Coronary artery (tissue), 2 donors: ENCODE results near the gene TSPYL1.

Experiments used
- DNase-seq: peaks from one replicate; pipeline ENCODE4 v3.0.0-alpha.2; 2017; ENCODE audit warnings: low spot score
- H3K27ac ChIP-seq, 2 donors: fragments of 200-600 bp; sonication (generic); one replicate each; pipeline ENCODE4 v1.5.1; 2016 to 2019
- H3K4me3 ChIP-seq: fragments of 200-600 bp; sonication (generic); 2 replicates; pipeline ENCODE4 v1.5.1; 2016; ENCODE audit warnings: mild to moderate bottlenecking, moderate library complexity
- TF ChIP-seq, protein P1 (sequence below): fragments of 200-600 bp; sonication (generic); IDR thresholded peaks from one replicate; pipeline ENCODE4 v1.5.1; 2019; ENCODE audit warnings: antibody characterized with exemption

Gene TSPYL1

DNA sequence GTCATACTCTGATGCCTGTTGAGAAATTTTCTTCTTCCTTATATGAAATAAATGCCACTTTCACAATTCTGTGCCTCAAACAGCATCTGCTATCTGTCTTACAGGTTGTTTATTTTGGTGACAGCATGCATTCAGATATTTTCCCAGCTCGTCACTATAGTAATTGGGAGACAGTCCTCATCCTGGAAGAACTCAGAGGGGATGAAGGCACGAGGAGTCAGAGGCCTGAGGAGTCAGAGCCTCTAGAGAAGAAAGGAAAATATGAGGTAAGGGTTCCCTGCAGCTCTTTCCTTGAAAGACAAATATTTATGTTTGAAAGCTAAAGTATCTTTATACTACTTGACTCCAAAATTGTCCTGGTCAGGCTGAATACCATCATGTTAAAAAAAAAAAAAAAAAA lies 41.6 kb downstream of the TSPYL1 start:
- Histone ChIP-seq H3K27ac (no peak overlapping the region), H3K4me3 (no peak overlapping the region)
- no peak for DNase-seq
- TF ChIP-seq, protein P1, sequence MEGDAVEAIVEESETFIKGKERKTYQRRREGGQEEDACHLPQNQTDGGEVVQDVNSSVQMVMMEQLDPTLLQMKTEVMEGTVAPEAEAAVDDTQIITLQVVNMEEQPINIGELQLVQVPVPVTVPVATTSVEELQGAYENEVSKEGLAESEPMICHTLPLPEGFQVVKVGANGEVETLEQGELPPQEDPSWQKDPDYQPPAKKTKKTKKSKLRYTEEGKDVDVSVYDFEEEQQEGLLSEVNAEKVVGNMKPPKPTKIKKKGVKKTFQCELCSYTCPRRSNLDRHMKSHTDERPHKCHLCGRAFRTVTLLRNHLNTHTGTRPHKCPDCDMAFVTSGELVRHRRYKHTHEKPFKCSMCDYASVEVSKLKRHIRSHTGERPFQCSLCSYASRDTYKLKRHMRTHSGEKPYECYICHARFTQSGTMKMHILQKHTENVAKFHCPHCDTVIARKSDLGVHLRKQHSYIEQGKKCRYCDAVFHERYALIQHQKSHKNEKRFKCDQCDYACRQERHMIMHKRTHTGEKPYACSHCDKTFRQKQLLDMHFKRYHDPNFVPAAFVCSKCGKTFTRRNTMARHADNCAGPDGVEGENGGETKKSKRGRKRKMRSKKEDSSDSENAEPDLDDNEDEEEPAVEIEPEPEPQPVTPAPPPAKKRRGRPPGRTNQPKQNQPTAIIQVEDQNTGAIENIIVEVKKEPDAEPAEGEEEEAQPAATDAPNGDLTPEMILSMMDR = no peak

DNA sequence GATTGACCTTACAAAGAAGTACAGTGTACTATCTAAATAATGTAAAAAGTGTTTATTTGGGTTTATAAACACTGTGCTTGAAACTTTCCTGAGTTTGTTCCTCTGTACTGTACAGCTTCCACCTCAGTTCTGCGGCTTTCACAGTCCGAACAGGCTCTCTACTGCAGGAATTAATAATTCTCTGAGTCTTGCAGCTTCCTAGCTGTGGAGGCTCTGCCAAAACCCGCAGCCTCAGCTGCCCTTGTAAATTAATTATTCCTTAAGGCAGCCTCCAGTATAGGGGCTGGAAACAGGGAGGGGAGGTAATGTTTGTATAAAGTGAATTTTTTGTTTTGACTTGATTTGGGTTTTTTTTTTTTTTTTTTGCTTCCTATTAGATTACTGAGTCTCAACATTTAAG lies 45.0 kb downstream of the TSPYL1 start:
- H3K27ac ChIP-seq = no peak overlapping the region
- H3K4me3 ChIP-seq = no peak overlapping the region
- TF ChIP-seq, protein P1 = no peak
- no peak for DNase-seq

DNA sequence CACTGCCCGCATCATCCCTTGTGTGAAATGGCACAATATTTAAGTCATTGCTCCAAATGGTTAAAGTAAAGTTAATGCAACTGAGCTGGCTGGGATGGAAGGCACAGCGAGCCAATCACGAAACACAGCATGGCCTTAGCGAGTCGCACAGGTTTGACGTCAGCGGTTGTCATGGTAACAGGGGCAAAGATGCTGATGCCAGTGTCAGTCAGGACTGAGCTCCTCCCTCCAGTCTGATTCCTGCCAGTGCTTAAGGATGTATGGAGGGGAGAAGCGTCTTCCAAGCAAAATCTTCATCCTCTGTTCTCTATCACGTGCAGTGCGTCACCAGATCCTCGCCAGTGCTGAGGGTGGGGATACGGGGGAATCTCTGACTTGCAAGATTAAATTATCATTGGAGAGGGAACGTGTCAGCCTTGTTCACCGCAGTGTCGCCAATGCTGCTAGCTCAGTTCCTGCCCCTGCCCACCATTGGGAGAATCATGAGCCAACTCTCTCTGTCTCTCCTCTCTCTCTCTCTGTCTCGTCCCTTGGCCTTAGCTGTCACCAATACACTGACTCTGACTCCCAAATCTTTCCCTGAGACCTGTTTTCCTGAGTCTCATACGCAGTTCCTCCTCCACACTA lies 50.3 kb downstream of the TSPYL1 start:
- H3K4me3 ChIP-seq = peak overlapping the region; percentile 66
- peak overlapping the region in 1 of 2 donors; percentile 28 for H3K27ac ChIP-seq
- DNase-seq = peak; percentile 89
- TF ChIP-seq, protein P1 = no peak
